ENCODE measurements around the gene RUFY1. TPM values are rescaled to one million over a fixed set of nuclear protein-coding genes. Genes with fewer than 3 reads are reported as not detected.

Gene RUFY1
- total RNA-seq, 1 experiment from 2014 or later = 45.7 TPM

DNA sequence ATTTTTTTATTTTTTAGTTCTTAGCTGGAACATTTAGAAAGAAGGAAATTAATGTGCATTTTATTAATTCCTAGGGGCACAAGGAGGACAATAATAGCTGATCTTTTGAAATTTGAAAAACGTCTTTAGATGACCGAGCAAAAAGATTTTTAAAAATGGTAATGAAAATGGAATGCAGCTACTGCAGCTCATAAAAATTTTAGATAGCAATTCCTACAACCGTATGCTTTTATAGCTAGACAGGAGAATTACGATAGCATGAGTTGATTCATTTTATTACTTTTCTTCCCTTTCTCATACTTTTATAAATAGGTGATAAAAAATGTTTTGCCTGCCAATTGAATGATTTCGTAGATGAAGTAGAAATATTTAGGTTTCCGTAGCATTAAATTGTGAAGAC lies 13.7 kb upstream of the RUFY1 start:
- Histone ChIP-seq H3K4ac (ENCODE audit: low read depth, low read length) (no peak overlapping the region), H2BK12ac (ENCODE audit: insufficient read length, low read depth, low read length) (no peak overlapping the region), H2AK5ac (ENCODE audit: insufficient read length, low read length) (no peak overlapping the region), H3K18ac (ENCODE audit: insufficient read length, low read depth, low read length) (no peak overlapping the region), H3K14ac (ENCODE audit: insufficient read depth, low read length) (no peak overlapping the region), H3K27me3 (ENCODE audit: insufficient read depth, low read length) (no peaks in the 10 kb centered on the region), H3K4me1 (ENCODE audit: insufficient read depth, low read length) (no peaks in the 10 kb centered on the region), H3K56ac (ENCODE audit: insufficient read length, low read depth, low read length) (no peak overlapping the region), H3K79me1 (ENCODE audit: insufficient read depth, low read depth, low read length, poor library complexity, severe bottlenecking) (no peaks in the 10 kb centered on the region), H3K27ac (ENCODE audit: insufficient read length, low read depth, low read length) (no peak overlapping the region), H4K91ac (ENCODE audit: insufficient read length, low read depth, low read length) (no peak overlapping the region), H2AFZ (ENCODE audit: low read length) (no peak overlapping the region), H2BK5ac (ENCODE audit: insufficient read length, low read length) (no peak overlapping the region), H3K9me3 (ENCODE audit: control insufficient read depth, low read depth, low read length) (no peaks in the 10 kb centered on the region), H2BK120ac (ENCODE audit: low read depth, low read length, poor library complexity, severe bottlenecking) (no peak overlapping the region), H4K5ac (ENCODE audit: insufficient read length, low read depth, low read length) (no peak overlapping the region), H4K8ac (replicated peaks; ENCODE audit: insufficient read length, low read depth, low read length) (no peak overlapping the region), H2BK15ac (ENCODE audit: low read depth, low read length) (no peak overlapping the region), H3K4me2 (ENCODE audit: insufficient read depth, insufficient read length, low read length) (no peak overlapping the region), H4K20me1 (ENCODE audit: control insufficient read depth, insufficient read depth, insufficient read length) (no peaks in the 10 kb centered on the region), H2BK20ac (ENCODE audit: low read depth, low read length, poor library complexity, severe bottlenecking) (no peak overlapping the region), H3K23ac (ENCODE audit: insufficient read length, low read depth, low read length) (no peak overlapping the region), H3T11ph (ENCODE audit: low read length) (no peak overlapping the region), H3K9ac (ENCODE audit: extremely low read depth, insufficient read length, low read length) (no peak overlapping the region), H3K79me2 (ENCODE audit: insufficient read depth, low read length) (no peaks in the 10 kb centered on the region), H3K23me2 (ENCODE audit: insufficient read length, low read depth, low read length, poor library complexity, severe bottlenecking) (no peaks in the 10 kb centered on the region)
- DNase-seq = no peak
- peaks cover 5 to 6% of the 10 kb centered on the region in 2 experiments; a peak in 2 of 4 replicates for H3K4me1 Mint-ChIP-seq
- no peak overlapping the region for H3K27ac Mint-ChIP-seq
- WGBS (ENCODE audit: extremely low coverage, insufficient read length, low lambda C conversion rate) = no CpG with 5 or more reads among the region's 6 CpGs
- no peaks in the 10 kb centered on the region for H3K9me3 Mint-ChIP-seq
- H3K4me3 Mint-ChIP-seq = no peak overlapping the region
- no peak for TF ChIP-seq CTCF (conservative IDR thresholded peaks at IDR 0.05)
- H3K27me3 Mint-ChIP-seq (ENCODE audit: low read depth) = no peaks in the 10 kb centered on the region; the same call in 1 of the 2 replicates
- H3K36me3 Mint-ChIP-seq (ENCODE audit: insufficient read depth in 1 of 3, low read depth in 3 of 3) = no peaks in the 10 kb centered on the region

Data from H9 (cell line).